ENCODE results near the gene ADPRHL1. TPM values are rescaled to one million over a fixed set of nuclear protein-coding genes. Genes with fewer than 3 reads are reported as not detected.

ADPRHL1 gene
- total RNA-seq, 1 experiment from 2014 or later, result 2.7 TPM

DNA sequence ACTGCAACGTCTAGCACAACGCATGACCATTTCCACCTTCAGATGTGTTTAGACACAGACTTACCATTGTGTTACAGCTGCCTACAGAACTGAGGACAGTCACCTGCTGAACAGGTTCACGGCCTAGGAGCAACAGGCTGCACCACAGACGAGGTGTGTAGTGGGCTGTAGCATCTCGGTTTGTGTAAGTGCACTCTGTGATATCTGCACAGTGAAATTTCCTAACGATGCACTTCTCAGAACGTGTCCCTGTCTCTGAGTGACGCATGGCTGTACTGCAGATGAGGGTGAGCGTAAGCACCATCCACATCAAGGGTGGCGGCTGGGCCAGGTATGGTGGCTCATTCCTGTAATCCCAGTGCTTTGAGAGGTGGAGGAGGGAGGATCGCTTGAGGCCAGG lies 22.0 kb upstream of the ADPRHL1 start:
- Histone ChIP-seq H4K91ac (ENCODE audit: insufficient read length, low read depth, low read length) (no peak overlapping the region), H3K27me3 (ENCODE audit: insufficient read depth, low read length) (no peaks in the 10 kb centered on the region), H3K4me1 (ENCODE audit: insufficient read depth, low read length) (no peaks in the 10 kb centered on the region), H2BK20ac (ENCODE audit: low read depth, low read length, poor library complexity, severe bottlenecking) (no peak overlapping the region), H4K5ac (ENCODE audit: insufficient read length, low read depth, low read length) (no peak overlapping the region), H3T11ph (ENCODE audit: low read length) (no peak overlapping the region), H4K8ac (replicated peaks; ENCODE audit: insufficient read length, low read depth, low read length) (no peak overlapping the region), H3K9me3 (ENCODE audit: control insufficient read depth, low read depth, low read length) (no peaks in the 10 kb centered on the region), H3K27ac (ENCODE audit: insufficient read length, low read depth, low read length) (no peak overlapping the region), H4K20me1 (ENCODE audit: control insufficient read depth, insufficient read depth, insufficient read length) (no peaks in the 10 kb centered on the region), H3K14ac (ENCODE audit: insufficient read depth, low read length) (no peak overlapping the region), H2AK5ac (ENCODE audit: insufficient read length, low read length) (no peak overlapping the region), H2BK5ac (ENCODE audit: insufficient read length, low read length) (no peak overlapping the region), H3K4ac (ENCODE audit: low read depth, low read length) (no peak overlapping the region), H2AFZ (ENCODE audit: low read length) (no peak overlapping the region), H3K9ac (ENCODE audit: extremely low read depth, insufficient read length, low read length) (no peak overlapping the region), H3K56ac (ENCODE audit: insufficient read length, low read depth, low read length) (no peak overlapping the region), H2BK15ac (ENCODE audit: low read depth, low read length) (no peak overlapping the region), H3K23ac (ENCODE audit: insufficient read length, low read depth, low read length) (no peak overlapping the region), H2BK12ac (ENCODE audit: insufficient read length, low read depth, low read length) (no peak overlapping the region), H3K18ac (ENCODE audit: insufficient read length, low read depth, low read length) (no peak overlapping the region), H3K79me2 (ENCODE audit: insufficient read depth, low read length) (no peaks in the 10 kb centered on the region), H3K23me2 (ENCODE audit: insufficient read length, low read depth, low read length, poor library complexity, severe bottlenecking) (peaks cover 2% of the 10 kb centered on the region), H3K79me1 (ENCODE audit: insufficient read depth, low read depth, low read length, poor library complexity, severe bottlenecking) (no peaks in the 10 kb centered on the region), H3K4me2 (ENCODE audit: insufficient read depth, insufficient read length, low read length) (no peak overlapping the region), H2BK120ac (ENCODE audit: low read depth, low read length, poor library complexity, severe bottlenecking) (no peak overlapping the region)
- no peaks in the 10 kb centered on the region; a peak in 1 of 5 replicates for H3K9me3 Mint-ChIP-seq
- no CpG with 5 or more reads among the region's 11 CpGs for WGBS (ENCODE audit: extremely low coverage, insufficient read length, low lambda C conversion rate)
- H3K27ac Mint-ChIP-seq, result no peak overlapping the region; a peak in 1 of 7 replicates
- no peaks in the 10 kb centered on the region for H3K27me3 Mint-ChIP-seq (ENCODE audit: low read depth)
- peaks cover 2 to 17% of the 10 kb centered on the region in 2 experiments; a peak in 3 of 4 replicates for H3K4me1 Mint-ChIP-seq
- H3K36me3 Mint-ChIP-seq (ENCODE audit: insufficient read depth in 1 of 3, low read depth in 3 of 3), result peaks cover 13 to 81% (median 80%) of the 10 kb centered on the region in 3 experiments
- H3K4me3 Mint-ChIP-seq, result no peak overlapping the region; a peak in 1 of 5 replicates
- TF ChIP-seq, protein P1, sequence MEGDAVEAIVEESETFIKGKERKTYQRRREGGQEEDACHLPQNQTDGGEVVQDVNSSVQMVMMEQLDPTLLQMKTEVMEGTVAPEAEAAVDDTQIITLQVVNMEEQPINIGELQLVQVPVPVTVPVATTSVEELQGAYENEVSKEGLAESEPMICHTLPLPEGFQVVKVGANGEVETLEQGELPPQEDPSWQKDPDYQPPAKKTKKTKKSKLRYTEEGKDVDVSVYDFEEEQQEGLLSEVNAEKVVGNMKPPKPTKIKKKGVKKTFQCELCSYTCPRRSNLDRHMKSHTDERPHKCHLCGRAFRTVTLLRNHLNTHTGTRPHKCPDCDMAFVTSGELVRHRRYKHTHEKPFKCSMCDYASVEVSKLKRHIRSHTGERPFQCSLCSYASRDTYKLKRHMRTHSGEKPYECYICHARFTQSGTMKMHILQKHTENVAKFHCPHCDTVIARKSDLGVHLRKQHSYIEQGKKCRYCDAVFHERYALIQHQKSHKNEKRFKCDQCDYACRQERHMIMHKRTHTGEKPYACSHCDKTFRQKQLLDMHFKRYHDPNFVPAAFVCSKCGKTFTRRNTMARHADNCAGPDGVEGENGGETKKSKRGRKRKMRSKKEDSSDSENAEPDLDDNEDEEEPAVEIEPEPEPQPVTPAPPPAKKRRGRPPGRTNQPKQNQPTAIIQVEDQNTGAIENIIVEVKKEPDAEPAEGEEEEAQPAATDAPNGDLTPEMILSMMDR (conservative IDR thresholded peaks at IDR 0.05), result no peak
- DNase-seq, result no peak
